ENCODE measurements around the gene LONP1.

Gene LONP1

DNA sequence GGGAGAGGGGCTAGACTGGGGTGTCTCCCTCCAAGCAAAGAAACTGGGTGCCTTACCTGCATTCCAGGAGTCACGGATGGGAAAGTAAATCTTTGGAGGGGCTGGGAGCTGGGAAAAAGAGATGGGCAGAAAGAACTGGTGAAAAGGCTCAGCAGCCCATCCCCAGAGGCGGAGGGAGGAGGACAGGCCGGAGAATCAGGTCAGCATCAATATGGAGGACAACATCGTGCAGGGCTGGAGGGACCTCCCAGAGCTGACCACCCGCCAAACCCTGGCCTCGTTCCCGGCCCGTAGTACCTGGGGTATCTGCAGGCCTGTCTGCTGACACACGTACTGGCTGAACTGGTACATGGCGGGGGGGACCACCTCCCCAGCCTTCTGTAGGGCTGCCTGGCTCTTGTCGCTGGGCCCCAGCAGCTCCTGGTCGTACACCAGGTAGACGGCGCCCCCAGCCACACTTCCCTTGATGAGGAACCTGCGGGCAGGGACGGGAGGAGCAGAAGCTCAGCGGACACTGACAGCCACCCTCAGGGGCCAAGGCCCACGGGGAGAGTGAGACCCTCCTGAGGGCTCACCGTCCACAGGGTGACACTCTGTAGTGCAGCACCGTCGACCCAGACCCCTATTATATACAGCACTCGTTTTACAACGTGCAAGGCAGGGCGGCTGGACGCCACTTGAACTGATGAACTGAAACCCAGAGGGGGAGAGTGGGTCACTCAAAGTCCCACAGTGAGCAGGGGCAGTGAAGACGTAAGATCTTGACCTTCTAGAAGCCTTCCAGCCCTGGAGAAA, 40.5 kb downstream of the LONP1 start:
- DNase-seq: no peak

DNA sequence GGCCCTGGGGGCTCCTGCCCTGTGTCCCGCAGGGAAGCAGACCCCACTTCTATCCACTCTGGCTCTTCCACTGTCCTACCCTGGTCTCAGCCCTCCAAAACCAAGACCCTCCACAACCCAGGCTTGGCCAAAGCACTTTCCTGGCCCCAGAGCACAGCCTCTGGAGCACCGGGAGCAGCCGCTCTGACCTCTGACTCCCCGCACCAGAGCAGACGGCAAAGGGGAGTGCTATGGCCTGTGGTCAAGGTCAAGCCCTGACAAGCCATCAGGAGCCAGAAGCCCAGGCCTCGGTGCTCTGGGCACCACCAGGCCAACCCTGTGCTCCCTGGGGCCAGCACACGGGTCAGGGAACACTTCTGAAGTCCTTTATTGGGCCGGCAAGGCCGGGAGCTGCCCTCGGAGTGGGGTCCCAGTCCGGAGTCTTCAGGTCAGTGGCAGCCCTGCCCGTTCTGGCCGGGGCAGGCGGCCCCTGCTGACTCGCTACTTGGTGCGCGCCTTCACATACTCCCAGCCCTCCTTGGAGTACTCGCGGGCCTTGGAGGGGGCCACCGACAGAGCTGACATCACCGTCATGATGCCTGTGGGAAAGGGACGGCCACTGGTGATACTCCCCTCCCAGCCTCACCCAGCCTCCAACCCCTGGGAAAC, 41.8 kb downstream of the LONP1 start:
- no peak for DNase-seq

DNA sequence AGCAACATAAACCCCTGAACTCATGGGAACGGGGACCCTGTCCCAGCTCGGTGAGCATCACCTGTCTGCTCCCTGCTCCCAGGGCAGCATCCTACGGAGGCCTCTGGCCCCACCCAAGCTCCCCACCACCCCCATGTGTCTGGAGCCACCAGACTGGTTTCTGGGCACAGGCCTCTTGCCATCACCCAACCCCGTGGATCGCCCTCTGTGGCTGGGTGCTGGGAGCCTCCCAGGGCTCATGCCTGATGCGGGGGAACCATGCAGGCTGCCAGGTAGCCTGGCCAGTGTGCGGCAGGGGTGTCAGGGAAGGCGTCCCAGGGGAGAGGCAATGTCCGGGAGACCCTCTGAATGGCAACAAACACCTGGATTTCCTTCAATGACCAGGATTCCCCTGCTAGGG, 42.4 kb downstream of the LONP1 start:
- DNase-seq: no peak

DNA sequence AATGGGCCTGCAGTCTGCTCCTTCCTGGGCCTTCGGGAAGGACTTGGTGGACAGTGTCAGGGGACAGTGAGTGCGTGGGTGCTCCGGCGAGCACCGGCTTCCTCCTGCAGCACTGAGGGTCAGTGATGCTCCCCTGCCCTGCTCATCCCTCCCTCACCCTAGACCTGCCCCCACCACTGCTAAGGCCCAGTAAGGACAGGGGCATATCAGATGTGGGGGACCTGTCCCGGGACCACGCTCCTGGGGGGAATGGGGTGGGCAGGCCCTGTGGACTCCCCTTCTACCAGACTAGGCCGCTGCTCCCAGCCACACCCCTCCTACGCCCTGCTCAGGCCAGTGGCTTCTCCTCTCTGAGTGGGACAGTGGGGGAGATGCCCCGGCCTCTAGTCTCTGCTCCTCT, 42.8 kb downstream of the LONP1 start:
- no peak for DNase-seq

DNA sequence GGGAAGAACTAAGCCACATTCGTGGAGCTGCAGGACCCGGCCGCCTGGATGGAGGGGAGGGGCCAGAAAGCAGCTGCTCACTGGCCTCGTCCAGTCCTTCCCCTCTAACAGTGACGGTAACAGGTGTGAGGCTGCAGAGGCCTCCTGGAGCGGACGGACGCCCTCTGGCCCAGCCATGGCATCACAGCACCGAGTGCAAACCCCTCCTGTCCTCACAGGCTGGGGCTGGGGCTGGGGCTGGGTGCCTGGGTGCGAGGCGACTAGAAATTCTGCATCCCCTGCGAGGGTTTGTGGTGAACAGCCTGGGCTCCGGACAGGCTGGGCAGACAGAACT, 43.2 kb downstream of the LONP1 start:
- no peak for DNase-seq

DNA sequence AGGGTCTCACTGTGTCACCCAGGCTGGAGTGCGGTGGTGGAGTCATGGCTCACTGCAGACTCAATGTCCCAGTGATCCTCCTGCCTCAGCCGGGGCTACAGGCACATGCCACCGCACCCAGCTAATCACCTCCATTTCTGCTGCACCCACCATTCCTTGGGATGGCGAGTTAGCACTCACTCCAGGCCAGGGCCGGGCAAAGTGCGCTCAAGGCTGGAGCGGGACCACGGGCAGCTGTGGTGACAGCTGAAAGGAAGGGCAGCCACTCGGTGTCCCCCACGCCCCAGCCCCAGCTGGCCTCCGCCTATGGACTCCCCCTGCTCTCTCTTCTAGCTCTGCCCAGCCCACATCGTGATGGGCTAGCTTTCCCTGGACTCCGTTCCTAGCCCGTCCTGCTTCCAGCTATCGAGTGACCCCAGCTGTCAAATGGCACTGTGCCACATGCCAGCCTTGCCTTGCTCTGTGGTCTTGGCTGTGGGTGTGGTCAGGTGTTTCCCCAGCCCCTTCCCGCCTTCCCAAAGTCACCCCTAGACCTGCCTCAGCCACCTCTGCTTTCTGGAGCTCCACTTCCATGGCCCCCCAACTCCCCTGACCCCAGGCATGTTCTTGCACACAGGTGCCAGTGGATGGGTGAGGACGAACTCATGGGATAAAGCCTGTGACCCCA, 43.7 kb downstream of the LONP1 start:
- DNase-seq: no peak

DNA sequence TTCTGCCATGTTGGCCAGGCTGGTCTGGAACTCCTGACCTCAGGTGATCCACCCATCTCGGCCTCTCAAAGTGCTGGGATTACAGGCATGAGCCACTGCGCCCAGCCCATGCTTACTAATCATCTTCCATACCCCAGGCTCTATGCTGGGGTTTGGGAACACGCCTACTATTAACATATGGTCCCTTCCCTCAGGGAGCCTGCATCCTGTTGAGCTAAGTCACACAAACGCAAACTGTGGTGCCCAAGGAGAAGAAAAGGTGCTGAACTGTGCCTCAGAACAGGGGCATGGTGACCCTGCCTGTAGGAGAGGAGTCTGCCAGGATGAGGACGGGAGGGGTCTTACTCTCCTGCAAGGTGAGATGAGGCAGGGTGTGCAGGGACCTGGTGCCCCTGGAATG, 45.2 kb downstream of the LONP1 start:
- DNase-seq: no peak

DNA sequence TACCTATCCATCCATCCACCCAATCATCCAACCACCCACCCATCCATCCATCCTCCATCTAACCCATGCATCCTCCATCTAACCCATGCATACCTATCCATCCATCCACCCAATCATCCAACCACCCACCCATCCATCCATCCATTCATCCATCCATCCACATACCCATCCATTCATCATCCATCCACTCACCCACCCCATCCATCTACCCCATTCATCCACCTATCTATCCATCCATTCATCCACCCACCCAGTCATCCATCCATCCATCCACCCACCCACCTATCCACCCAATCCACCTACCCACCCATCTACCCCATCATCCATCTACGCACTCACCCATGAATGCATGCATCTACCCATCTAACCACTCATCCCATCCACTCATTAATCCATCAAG, 46.2 kb downstream of the LONP1 start:
- no peak for DNase-seq

DNA sequence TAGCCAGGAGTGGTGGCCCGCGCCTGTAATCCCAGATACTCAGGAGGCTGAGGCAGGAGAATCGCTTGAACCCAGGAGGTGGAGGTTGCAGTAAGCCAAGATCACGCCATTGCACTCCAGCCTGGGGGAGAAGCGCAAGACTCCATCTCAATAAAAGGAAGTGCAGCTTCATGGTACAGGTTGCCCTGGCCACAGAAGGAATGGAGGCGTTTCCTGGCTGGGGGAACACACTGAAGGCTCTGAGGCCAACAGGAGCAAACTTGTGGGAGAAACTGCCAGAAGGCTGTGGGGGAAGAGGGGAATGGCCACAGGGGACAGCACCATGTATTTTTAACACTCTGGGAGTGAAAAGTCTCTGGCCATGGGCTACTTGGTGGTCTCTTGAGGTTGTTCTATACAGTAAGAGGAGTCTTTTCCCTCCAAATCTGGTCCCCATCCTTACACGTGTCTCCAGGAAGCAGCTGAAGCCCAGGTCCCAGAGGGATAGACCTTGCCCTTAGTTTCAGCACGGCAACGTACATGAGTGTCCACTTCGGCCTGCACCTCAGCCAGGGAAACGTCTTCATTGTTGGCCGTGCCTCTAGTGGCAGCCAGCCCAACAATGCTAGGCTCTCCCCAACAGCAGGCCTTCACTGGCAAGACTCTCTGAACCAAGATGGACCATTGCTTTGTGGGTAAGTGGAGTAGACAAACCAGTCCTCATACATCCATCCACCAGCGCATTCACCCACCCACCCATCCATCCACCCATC, 47.1 kb downstream of the LONP1 start:
- DNase-seq: no peak

DNA sequence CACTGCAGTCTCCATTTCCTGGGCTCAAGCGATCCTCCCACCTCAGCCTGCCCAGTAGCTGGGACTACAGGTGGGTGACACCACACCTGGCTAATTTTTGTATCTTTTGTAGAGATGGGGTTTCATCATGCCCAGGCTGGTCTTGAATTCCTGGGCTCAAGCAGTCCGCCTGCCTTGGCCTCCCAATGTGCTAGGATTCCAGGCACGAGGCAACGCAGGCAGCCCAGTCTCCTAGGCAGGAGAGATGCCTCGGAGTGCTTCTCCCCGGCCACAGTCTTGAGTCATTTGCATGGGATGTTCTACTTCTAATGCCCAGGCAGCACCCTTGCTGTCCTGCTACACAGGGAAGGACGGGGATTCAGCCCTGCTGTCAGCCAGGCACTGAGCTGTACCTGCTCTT, 48.3 kb downstream of the LONP1 start:
- no peak for DNase-seq

DNA sequence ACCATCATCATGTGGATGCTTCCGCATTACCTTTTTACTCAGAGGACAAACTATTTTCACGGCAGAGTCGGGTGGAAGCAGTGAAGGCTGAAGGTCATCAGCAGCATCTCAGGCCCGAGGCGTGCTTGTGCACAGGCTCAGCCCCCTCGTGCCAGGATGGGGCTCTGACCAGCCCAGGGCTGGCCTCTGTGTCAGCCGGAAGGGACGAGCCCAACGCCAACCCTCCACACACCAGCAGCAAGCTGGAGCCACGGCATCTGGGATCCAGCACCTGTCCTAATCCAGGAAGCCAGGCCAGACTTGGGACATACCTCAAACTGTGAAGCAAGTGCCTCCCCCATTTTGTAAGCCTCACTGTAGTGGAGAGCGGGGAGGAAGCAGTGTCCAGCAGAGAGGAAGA, 50.7 kb downstream of the LONP1 start:
- no peak for DNase-seq

DNA sequence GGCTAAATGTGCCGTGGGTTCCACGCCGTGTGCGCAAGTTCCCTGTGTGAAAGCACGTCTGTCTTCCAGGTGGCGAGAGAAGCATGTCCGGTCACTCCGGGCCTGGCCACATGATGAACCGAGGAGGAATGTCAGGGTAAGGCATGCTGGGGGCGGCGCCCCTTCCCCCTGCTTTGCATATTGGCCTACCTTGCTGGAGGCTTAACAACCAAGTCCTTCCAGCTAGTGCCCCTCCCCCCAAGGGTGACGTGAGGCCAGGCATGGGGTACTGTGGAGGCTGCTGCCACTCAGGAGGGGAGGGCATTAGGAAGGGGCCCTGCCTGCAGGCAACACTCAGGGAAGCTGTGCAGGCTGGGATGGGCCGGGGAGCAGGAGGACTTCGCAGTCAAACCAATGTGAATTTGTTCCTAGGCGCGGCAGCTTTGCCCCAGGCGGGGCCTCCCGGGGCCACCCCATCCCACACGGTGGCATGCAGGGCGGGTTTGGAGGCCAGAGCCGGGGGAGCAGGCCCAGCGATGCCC, 52.1 kb downstream of the LONP1 start:
- no peak for DNase-seq

DNA sequence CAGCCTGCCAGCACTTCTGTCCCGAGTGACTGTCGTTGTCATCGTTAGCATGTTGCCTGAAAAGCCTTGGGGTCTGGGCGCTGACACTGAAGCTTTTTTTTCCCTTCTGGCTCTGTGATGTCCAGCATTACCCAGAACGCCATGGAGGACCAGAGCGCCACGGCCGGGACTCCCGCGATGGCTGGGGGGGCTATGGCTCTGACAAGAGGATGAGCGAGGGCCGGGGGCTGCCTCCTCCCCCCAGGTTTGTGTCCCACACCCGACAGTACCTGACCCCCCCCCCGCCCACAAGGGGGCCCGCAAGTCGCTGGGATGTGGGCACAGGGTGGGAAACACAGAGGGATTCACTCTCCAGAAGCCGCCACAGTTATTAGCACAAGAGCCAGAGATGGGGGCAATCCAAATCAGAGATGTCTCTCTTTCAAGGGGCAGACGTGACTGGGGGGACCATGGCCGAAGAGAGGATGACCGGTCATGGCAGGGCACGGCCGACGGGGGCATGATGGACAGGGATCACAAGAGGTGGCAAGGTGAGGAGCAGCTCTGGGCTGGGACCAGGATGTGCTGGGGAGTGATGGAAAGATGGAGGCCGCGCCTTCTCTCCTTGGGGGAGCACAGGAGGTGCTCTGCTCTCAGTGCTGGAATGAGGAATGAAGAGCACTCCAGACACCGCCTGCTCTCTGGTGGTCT, 52.9 kb downstream of the LONP1 start:
- no peak for DNase-seq

DNA sequence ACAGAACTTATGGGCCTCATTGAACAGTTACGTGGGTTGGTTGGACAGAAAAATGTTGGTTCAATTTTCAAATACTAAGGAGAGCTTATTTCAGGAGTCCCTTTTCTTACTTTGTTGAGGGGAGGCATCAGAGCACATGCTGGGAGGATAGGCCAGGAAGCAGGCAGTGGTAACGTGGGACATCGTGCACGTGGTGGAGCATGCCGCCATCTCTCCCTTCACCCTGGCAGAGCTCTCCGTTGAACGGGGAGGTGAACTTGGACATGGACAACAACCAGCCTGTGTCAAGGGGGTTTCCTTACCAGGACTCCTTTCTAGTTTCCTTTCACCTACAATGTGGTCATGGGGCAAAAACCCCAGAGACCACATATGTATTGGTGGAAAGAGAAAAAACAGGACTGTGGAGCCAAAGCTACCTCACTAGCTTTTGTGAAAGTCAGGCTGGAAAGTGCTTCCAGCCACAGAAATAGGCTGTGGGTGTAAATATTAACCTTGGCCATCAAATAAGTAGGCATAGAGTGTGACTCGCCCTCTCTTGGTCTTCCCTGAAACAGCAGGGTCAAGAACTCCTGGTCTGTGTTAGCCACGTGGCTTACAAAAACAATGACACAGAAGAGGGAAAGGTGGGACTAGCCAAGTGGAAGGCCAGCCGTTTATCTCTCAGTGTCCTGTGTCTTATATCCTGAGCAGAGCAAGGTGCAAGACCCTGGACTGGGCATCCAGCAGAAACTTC, 54.0 kb downstream of the LONP1 start:
- no peak for DNase-seq

DNA sequence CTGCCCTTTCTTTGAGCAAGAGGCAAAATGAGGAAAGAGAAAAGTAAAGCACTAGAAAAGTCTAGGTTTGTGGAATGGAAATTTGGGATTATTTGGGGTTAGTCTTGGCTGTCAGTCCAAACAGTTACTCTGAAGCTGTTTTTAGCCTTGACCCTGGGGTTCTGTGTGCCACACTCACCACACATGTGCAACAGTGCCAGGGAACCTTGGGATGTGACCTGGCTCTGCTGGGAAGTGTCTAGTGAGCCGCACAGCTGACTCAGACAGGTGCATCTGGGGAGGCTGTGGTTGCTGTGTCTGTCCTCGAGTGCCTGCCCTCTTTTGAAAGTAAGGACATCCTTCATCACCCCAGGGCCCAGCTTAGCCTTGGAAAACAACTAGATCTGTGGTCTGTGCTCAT, 55.4 kb downstream of the LONP1 start:
- DNase-seq: no peak

DNA sequence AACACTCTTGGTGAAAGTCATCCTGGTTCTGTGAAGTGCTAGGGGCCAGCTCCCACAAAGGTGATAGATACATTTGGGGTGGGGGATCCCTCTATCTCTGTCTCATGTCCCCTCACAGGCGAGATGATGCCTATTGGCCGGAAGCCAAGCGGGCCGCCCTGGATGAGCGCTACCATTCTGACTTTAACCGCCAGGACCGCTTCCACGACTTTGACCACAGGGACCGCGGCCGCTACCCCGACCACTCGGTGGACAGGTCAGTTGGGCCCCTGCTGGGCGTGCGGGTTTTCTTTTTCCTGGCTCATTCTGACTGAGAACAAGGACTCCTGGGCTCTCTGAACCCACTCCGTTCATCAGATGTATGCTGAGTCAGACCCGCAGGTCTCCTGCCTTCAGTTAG, 56.0 kb downstream of the LONP1 start:
- no peak for DNase-seq

DNA sequence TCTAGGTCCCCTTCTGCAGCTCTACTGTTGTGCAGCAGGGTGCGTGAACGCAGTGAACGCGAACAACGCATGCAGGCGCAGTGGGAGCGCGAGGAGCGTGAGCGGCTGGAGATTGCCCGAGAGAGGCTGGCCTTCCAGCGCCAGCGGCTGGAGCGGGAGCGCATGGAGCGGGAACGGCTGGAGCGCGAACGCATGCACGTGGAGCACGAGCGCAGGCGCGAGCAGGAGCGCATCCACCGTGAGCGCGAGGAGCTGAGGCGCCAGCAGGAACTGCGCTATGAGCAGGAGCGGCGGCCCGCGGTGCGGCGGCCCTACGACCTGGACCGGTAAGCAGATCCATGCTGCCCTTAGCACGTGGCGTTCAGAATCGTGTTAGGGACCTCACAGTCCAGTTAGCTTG, 58.5 kb downstream of the LONP1 start:
- no peak for DNase-seq

DNA sequence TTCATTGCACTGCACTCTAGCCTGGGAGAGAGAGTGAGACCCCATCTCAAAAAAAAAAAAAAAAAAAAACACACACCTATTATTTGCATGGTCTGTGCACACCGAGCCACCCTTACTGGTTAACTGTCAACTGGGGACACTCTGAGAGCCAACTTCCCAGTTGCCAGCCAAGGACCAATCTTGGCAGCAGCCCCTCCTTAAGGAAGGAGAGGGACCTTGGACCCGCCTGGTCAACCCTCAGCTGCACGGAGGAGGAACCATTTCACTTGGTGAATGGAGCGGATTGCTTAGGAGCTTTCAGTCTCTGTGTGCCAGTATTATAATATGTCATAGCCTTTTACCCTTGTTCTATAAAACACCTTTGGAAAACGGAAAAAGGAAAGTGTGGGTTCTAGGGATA, 64.5 kb downstream of the LONP1 start:
- no peak for DNase-seq

DNA sequence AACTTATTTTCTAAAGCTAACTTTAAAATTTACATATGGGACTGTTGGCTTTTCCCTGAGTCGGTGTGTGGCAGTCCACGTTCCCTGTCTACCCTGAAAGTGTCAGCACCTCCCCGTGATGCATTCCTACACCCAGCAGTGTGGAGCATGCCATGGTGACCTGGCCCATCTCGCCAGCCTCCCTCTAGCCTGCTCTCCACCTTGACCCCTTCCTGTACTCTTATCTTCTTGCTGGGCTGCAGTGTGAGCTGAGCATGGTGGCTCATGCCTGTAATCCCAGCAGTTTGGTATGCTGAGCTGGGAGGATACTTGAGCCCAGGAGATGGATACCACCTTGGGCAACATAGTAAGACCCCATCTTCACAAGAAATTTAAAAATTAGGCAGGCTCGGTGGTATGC, 65.0 kb downstream of the LONP1 start:
- no peak for DNase-seq

DNA sequence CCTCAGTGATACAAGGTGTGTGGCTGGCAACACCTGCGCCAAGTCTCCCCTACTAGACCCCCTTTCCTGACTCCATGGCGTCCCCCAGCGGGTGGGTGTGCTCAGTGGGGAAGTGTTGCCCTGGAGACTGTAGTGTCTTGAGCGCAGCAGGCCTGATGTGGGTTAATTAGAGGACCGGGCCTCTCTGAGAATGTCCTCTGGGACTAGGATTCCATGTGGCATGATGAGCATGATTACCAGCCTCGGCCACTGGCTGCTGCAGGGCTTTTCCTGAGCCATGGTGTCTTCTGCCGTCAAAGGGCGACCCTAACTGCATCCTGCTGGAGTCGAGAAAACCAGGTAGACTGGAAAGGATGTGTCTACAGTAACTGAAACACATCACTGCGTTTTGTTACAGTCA, 67.7 kb downstream of the LONP1 start:
- no peak for DNase-seq

DNA sequence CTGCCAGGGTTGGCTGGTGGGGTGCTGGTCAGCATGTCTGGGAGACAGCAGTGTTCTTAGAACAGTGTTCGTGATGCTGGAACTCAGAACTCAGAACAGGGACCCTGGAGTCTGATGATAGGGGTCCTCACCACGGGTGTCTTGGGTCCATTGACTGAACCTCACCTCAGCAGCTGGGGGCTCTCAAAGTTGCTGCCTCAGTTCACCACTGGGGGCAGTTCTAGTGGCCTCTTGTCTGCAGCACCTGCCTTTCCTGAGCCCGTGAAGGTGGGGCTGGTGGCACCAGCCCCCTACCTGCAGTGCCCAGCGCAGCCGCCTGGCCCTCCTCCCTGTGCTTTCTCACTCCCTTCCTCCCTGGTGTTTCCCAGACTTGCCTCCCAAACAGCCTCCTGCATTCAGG, 68.6 kb downstream of the LONP1 start:
- no peak for DNase-seq

DNA sequence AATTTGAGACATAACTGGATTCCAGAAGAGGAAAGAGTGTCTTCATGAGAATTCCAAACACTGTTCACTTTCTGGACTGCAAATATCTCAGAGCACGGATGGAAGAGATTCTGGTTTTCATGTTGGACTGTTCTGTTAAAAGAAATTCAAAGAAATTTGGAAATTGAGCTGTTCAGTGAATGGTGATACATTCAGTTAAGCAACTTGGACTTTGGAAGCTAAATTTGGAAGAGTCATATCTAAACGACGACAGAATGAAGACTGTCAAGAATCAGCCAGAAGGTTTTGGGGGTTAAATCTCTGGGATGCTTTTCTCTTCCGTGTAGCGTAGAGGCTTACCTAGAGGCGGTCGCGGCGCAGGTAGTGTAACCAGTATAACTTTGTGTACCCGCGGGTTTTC, 71.5 kb downstream of the LONP1 start:
- no peak for DNase-seq
